GM23248 (cell line): ENCODE results near the gene ACP3. TPM values are rescaled to one million over a fixed set of nuclear protein-coding genes. Genes with fewer than 3 reads are reported as not detected.

Source experiments
- DNase-seq: peaks from one replicate; pipeline ENCODE4 v3.0.0-alpha.2; 2015
- H2AFZ ChIP-seq: fragments of 200-600 bp; sonication (generic); 2 replicates; pipeline ENCODE4 v1.6.1; 2016; ENCODE audit warnings: antibody characterized with exemption
- H3F3A ChIP-seq: fragments of 200-600 bp; sonication (generic); 2 replicates; pipeline ENCODE4 v1.6.1; 2016; ENCODE audit warnings: mild to moderate bottlenecking, antibody characterized with exemption, mixed run types; ENCODE audit not compliant: insufficient read depth
- H3K27ac ChIP-seq: fragments of 200-600 bp; sonication (generic); 2 replicates; pipeline ENCODE4 v1.5.1; 2016; ENCODE audit warnings: mild to moderate bottlenecking
- H3K27me3 ChIP-seq: fragments of 200-600 bp; sonication (generic); replicated peaks from 2 replicates; pipeline ENCODE4 v1.6.1; 2016; ENCODE audit warnings: mild to moderate bottlenecking; ENCODE audit not compliant: insufficient read depth
- H3K36me3 ChIP-seq: fragments of 200-600 bp; sonication (generic); 2 replicates; pipeline ENCODE4 v1.6.1; 2016; ENCODE audit warnings: low read depth, mild to moderate bottlenecking
- H3K4me1 ChIP-seq: fragments of 200-600 bp; sonication (generic); 2 replicates; pipeline ENCODE4 v1.6.1; 2016; ENCODE audit warnings: mild to moderate bottlenecking; ENCODE audit not compliant: insufficient read depth
- H3K4me2 ChIP-seq: fragments of 200-600 bp; sonication (generic); one replicate; pipeline ENCODE4 v1.6.1; 2016; ENCODE audit warnings: mild to moderate bottlenecking; ENCODE audit not compliant: unreplicated experiment
- H3K4me3 ChIP-seq: fragments of 200-600 bp; sonication (generic); 2 replicates; pipeline ENCODE4 v1.5.1; 2016; ENCODE audit warnings: mild to moderate bottlenecking
- H3K79me2 ChIP-seq: fragments of 200-600 bp; sonication (generic); 2 replicates; pipeline ENCODE4 v1.6.1; 2016; ENCODE audit warnings: mild to moderate bottlenecking; ENCODE audit not compliant: insufficient read depth
- H3K9ac ChIP-seq: fragments of 200-600 bp; sonication (generic); 2 replicates; pipeline ENCODE4 v1.6.1; 2016; ENCODE audit warnings: mild to moderate bottlenecking
- H3K9me2 ChIP-seq: fragments of 200-600 bp; sonication (generic); 2 replicates; pipeline ENCODE4 v1.6.1; 2016; ENCODE audit warnings: mixed run types, mild to moderate bottlenecking, moderate library complexity; ENCODE audit not compliant: insufficient read depth
- H3K9me3 ChIP-seq: fragments of 200-600 bp; sonication (generic); one replicate; pipeline ENCODE4 v1.6.1; 2017; ENCODE audit warnings: low read depth
- H4K20me1 ChIP-seq: fragments of 200-600 bp; sonication (generic); 2 replicates; pipeline ENCODE4 v1.6.0; 2016; ENCODE audit not compliant: insufficient read depth
- EZH2 ChIP-seq: fragments of 200-600 bp; sonication (generic); IDR thresholded peaks from 2 replicates; pipeline ENCODE4 v1.6.1; 2018; ENCODE audit warnings: antibody characterized with exemption, mild to moderate bottlenecking; ENCODE audit not compliant: insufficient read depth, poor library complexity, severe bottlenecking
- EZH2phosphoT487 ChIP-seq: fragments of 200-600 bp; sonication (generic); IDR thresholded peaks from 2 replicates; pipeline ENCODE4 v1.6.1; 2018; ENCODE audit warnings: antibody characterized with exemption, moderate library complexity, mild to moderate bottlenecking, low read depth; ENCODE audit not compliant: insufficient read depth
- WGBS, 2 experiments: methylation state at CpG; one replicate each; pipeline ENCODE4 v1.1.6; 2015 to 2017; ENCODE audit warnings: low lambda C conversion rate in 2 of 2, low coverage in 1 of 2; ENCODE audit errors: missing lambda C conversion rate in 2 of 2; 5-methylcytosine and 5-hydroxymethylcytosine counted together
- in situ Hi-C: fragments of 300-500 bp; cut with MboI; formaldehyde crosslinking; loops from 2 replicates; pipeline ENCODE4 v1.15.0; 2020
- polyA plus RNA-seq: library from polyadenylated mRNA; unstranded; fragments of >200 nt; fragmentation: Nextera tagmentation; extraction: Ambion mirVana; gene quantifications from 2 replicates; pipeline ENCODE4 v1.2.1, GENCODE V29; 2016
- total RNA-seq: library from RNA; depleted of rRNA; stranded (reverse); fragments of >200 nt; shearing (Covaris generic); gene quantifications from 2 replicates; pipeline ENCODE4 v1.2.3, GENCODE V29; 2014

Gene ACP3
- total and polyA plus RNA-seq, 2 experiments from 2014 or later: 1.1 to 1.6 TPM

- H3K27ac ChIP-seq: no peak overlapping the region
Observed at GRCh38 chr3:132311316-132311715, 5.9 kb upstream of the ACP3 start.

GRCh38 chr3:132311841-132312240 is 5.4 kb upstream of the ACP3 start:
- Histone ChIP-seq H3K4me2 (no peak overlapping the region), H3K9me3 (no peaks in the 10 kb centered on the region), H3K79me2 (no peaks in the 10 kb centered on the region), H3F3A (peaks cover 7% of the 10 kb centered on the region), H3K27me3 (no peaks in the 10 kb centered on the region), H3K27ac (no peak overlapping the region), H3K4me3 (no peak overlapping the region), H4K20me1 (no peaks in the 10 kb centered on the region), H3K9ac (no peak overlapping the region), H3K36me3 (no peaks in the 10 kb centered on the region), H3K4me1 (peaks cover 20% of the 10 kb centered on the region), H3K9me2 (no peaks in the 10 kb centered on the region), H2AFZ (peak overlapping the region; percentile 53)
- in situ Hi-C loops: no loop called here
- peak; percentile 49 for DNase-seq
- no peak for TF ChIP-seq EZH2
- TF ChIP-seq EZH2phosphoT487: no peak
- WGBS, 2 experiments: 60 to 61% methylated on average over 2 of the region's 2 CpGs

More at GRCh38 chr3:132311316-132311715, 5.9 kb upstream of the ACP3 start:
- Histone ChIP-seq H3K4me1 (peaks cover 15% of the 10 kb centered on the region), H3K9ac (no peak overlapping the region), H3K4me2 (no peak overlapping the region), H4K20me1 (no peaks in the 10 kb centered on the region), H3K36me3 (no peaks in the 10 kb centered on the region), H3K9me2 (no peaks in the 10 kb centered on the region), H3K9me3 (no peaks in the 10 kb centered on the region), H3F3A (peaks cover 2% of the 10 kb centered on the region; the same call in 1 of the 2 replicates), H3K4me3 (no peak overlapping the region), H3K27me3 (no peaks in the 10 kb centered on the region), H3K79me2 (no peaks in the 10 kb centered on the region), H2AFZ (no peak overlapping the region)
- TF ChIP-seq EZH2phosphoT487: no peak
- no peak for TF ChIP-seq EZH2
- in situ Hi-C loops: no loop called here
- no peak for DNase-seq
- WGBS, 2 experiments: 85 to 91% methylated on average over 3 of the region's 3 CpGs

GRCh38 chr3:132315851-132316250 is 1.4 kb upstream of the ACP3 start:
- Histone ChIP-seq H3K9me2 (no peaks in the 10 kb centered on the region), H3K9me3 (no peaks in the 10 kb centered on the region), H3K79me2 (no peaks in the 10 kb centered on the region), H3F3A (peaks cover 32% of the 10 kb centered on the region), H2AFZ (no peak overlapping the region), H3K4me2 (no peak overlapping the region), H3K36me3 (no peaks in the 10 kb centered on the region), H3K4me3 (no peak overlapping the region), H3K27me3 (no peaks in the 10 kb centered on the region), H3K27ac (no peak overlapping the region), H3K9ac (no peak overlapping the region), H3K4me1 (peaks cover 42% of the 10 kb centered on the region), H4K20me1 (no peaks in the 10 kb centered on the region)
- peak; percentile 57 for DNase-seq
- TF ChIP-seq EZH2phosphoT487 (no peak), EZH2 (no peak)
- in situ Hi-C loops: no loop called here
- WGBS, 2 experiments: 33 to 37% methylated on average over 1 of the region's 1 CpG

GRCh38 chr3:132318451-132318850 is 1.2 kb downstream of the ACP3 start:
- TF ChIP-seq EZH2phosphoT487 (no peak), EZH2 (no peak)
- Histone ChIP-seq H3K27ac (no peak overlapping the region), H3K27me3 (no peaks in the 10 kb centered on the region), H3K4me1 (peaks cover 34% of the 10 kb centered on the region), H2AFZ (no peak overlapping the region; the same call in 1 of the 2 replicates), H3K9ac (no peak overlapping the region), H3K9me2 (no peaks in the 10 kb centered on the region), H3K36me3 (no peaks in the 10 kb centered on the region), H3K4me3 (peak overlapping the region; percentile 54), H3F3A (peaks cover 32% of the 10 kb centered on the region), H3K9me3 (no peaks in the 10 kb centered on the region), H4K20me1 (no peaks in the 10 kb centered on the region), H3K4me2 (peak overlapping the region; percentile 76), H3K79me2 (no peaks in the 10 kb centered on the region)
- 12 to 27% methylated on average over 1 of the region's 1 CpG for WGBS, 2 experiments
- in situ Hi-C loops: no loop called here
- peak; percentile 59 for DNase-seq

GRCh38 chr3:132321304-132321703 is 4.1 kb downstream of the ACP3 start:
- peaks cover 27% of the 10 kb centered on the region for H3K4me1 ChIP-seq
- no peaks in the 10 kb centered on the region for H3K9me2 ChIP-seq
- H3K36me3 ChIP-seq: no peaks in the 10 kb centered on the region
- no peak overlapping the region for H3K27ac ChIP-seq
- no peak overlapping the region for H2AFZ ChIP-seq
- no peak overlapping the region for H3K4me2 ChIP-seq
- TF ChIP-seq EZH2phosphoT487: no peak
- TF ChIP-seq EZH2: no peak
- no peaks in the 10 kb centered on the region for H3K79me2 ChIP-seq
- no peak overlapping the region for H3K9ac ChIP-seq
- no peak for DNase-seq
- no peaks in the 10 kb centered on the region for H3K27me3 ChIP-seq
- WGBS, 2 experiments: 87 to 89% methylated on average over 3 of the region's 3 CpGs
- peaks cover 30% of the 10 kb centered on the region for H3F3A ChIP-seq
- H4K20me1 ChIP-seq: no peaks in the 10 kb centered on the region
- no peaks in the 10 kb centered on the region for H3K9me3 ChIP-seq
- H3K4me3 ChIP-seq: no peak overlapping the region
- in situ Hi-C loops: no loop called here
